Astrocyte of the cerebellum (primary cell): Measurements from ENCODE around the gene RBPMS2.

Experiments used
- DNase-seq: peaks from one replicate; pipeline ENCODE4 v3.0.0-alpha.2; 2011; ENCODE audit warnings: low read depth
- H3K4me3 ChIP-seq: 2 replicates; pipeline ENCODE4 v1.5.1; 2011; ENCODE audit warnings: mild to moderate bottlenecking, low read depth, low read length, moderate library complexity
- CTCF ChIP-seq: IDR thresholded peaks from 2 replicates; pipeline ENCODE4 v1.5.1; 2012; ENCODE audit warnings: low read length, low read depth, moderate library complexity, mild to moderate bottlenecking; ENCODE audit errors: missing control alignments
- in situ Hi-C: cut with HindIII; loops from 2 replicates; pipeline ENCODE4 v1.10.0; 2017; ENCODE audit warnings: low sequenced_read_pairs

The RBPMS2 gene

DNA sequence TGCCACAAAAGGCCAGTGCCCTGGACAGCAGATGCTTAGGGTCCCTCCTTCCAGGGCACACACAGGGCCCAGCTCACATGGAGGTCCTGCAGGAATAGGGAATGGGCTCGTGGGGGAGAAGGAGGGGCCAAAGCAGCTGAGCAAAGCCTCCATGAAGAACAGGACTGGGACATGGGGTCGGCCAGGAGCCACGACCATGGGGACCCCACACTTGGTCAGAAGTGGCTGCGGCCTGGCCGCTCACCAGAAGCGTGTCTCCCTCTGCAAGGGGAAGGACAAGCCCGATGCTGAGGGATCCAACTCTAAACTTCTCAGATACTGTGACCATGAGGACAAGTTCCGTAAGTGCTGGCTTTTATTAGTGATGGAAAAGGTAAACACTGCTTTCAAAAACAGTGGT lies 15.3 kb downstream of the RBPMS2 start:
- TF ChIP-seq CTCF, result no peak
- in situ Hi-C loops, result no loop called here
- H3K4me3 ChIP-seq, result no peak overlapping the region
- no peak for DNase-seq

DNA sequence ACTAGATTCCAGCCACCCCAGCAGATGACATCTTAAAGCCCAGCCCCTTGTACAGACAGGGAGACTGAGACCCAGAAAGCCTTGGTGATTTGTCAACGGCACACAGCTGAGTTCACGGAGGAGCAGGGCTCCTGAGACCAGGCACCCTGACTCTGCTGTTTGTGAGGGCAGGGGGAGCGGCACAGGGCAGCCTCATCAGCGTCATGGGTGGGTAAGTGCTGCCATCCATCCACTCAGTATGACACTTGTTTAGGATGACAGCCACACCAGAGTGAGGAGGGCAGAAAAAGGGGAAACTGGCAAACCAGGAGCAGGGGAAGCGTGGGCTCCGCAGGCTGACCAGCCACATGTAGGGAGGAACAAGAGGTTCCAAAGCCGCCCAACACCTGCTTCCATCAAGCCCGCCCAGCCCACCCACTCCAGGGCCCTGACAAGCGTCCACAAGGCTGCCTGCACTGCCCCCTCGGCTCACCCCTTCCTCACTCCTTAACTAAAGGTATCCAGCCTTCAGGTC lies 19.9 kb downstream of the RBPMS2 start:
- in situ Hi-C loops, result loop anchor here (5.0 kb wide), 1 partner anchor 82 kb away; no protein-coding TSS in a partner anchor
- DNase-seq, result no peak
- H3K4me3 ChIP-seq, result no peak overlapping the region
- TF ChIP-seq CTCF, result no peak

DNA sequence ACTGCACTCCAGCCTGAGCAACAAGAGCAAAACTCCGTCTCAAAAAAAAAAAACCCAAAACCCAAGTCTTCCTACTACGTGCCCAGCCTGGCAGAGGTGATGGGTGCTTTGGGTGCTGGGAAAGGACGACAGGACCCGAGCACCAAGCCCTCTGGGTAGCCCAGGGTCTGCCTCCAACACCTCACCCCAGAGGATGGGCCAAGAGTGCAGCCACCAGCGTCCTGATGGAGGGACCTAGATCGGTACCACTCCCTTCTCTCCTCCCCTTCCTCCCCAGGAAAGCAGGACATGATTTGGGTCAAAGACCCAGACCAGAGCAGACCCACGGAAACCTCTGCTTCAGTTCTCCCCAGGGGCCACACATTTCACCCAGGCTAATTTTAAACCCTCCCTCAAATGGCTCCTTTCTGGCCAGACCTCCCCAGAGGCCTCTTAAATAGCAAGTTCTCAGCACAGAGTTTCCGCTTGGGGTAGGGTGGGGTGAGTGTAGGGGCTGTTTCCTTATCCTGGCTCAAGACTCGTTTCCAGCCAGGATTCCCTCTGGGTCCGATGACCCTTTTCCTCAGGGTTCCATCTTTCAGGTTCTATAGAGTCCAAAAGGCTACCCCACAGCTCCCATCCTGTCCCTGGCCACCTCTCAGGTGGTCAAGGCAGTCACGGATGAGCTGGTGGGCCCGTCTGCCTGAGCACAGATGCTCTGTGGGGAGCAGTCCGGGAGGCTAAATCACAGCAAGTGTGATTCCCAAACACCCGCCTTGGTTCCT lies 20.5 kb downstream of the RBPMS2 start:
- in situ Hi-C loops, result loop anchor here (5.0 kb wide), 1 partner anchor 82 kb away; no protein-coding TSS in a partner anchor
- TF ChIP-seq CTCF, result no peak
- no peak overlapping the region for H3K4me3 ChIP-seq
- no peak for DNase-seq

- in situ Hi-C loops, result no loop called here
- no peak for DNase-seq
- H3K4me3 ChIP-seq, result no peak overlapping the region
- no peak for TF ChIP-seq CTCF
Measured at GRCh38 chr15:64753480-64754185, 21.8 kb downstream of the RBPMS2 start.

DNA sequence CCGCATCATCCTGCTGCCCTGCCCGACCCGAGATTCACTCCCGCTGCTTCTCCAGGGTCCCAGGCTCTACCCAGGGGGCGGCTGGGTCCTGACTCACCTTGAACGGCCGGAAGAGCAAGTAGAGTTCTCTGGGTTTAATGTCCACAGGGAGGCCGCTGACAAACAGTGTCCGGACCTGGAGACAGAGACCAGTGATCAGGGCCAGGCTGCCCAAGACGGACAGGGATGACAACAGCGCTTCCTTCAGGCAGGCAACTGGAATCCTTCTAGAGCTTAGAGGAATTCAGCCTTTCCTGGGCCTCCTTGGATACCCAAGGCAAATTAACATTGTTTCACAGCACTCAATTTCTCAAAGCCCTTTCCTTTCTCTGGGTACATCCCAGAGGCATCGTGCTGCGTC lies 23.9 kb downstream of the RBPMS2 start:
- no peak for DNase-seq
- no peak for TF ChIP-seq CTCF

GRCh38 chr15:64749999-64750657 lies 25.3 kb downstream of the RBPMS2 start:
- in situ Hi-C loops, result no loop called here
- H3K4me3 ChIP-seq, result no peak overlapping the region
- TF ChIP-seq CTCF, result peak; percentile 9
- DNase-seq, result no peak

More for the DNA sequence above, 23.9 kb downstream of the RBPMS2 start:
- in situ Hi-C loops, result no loop called here
- H3K4me3 ChIP-seq, result no peak overlapping the region
